Right cardiac atrium (tissue), 5 donors: ENCODE results near the gene FCER2. TPM values are rescaled to one million over a fixed set of nuclear protein-coding genes. Genes with fewer than 3 reads are reported as not detected.
A peak's percentile ranks its signal among the peaks of the same experiment; 100 is the strongest.
"Not testable (repeated sequence)": the region's sequence is repeated elsewhere in the genome, so short reads cannot be mapped to it uniquely, and the experiment has no call there.

Experiments used
- ATAC-seq, 2 donors: fragments of 200-7000 bp; cut with Tn5 transposase; one replicate each; pipeline versions ENCODE4 v1.8.0 to v1.9.1; 2020; ENCODE audit warnings: moderate library complexity in 2 of 2, mild to moderate bottlenecking in 1 of 2
- DNase-seq, 3 donors: peaks; one replicate each; pipeline ENCODE4 v3.0.0-alpha.2; 2020
- H3K27ac ChIP-seq: one replicate; pipeline ENCODE4 v1.5.1; 2013; ENCODE audit warnings: mild to moderate bottlenecking, low read length, control low read depth, moderate library complexity
- H3K27me3 ChIP-seq: one replicate; pipeline ENCODE4 v1.6.1; 2013; ENCODE audit not compliant: control insufficient read depth, insufficient read depth
- H3K4me1 ChIP-seq: one replicate; pipeline ENCODE4 v1.6.1; 2013; ENCODE audit warnings: low read length; ENCODE audit not compliant: control insufficient read depth, insufficient read depth
- H3K4me3 ChIP-seq: one replicate; pipeline ENCODE4 v1.5.1; 2013; ENCODE audit warnings: low read length, control low read depth
- H3K9me3 ChIP-seq: one replicate; pipeline ENCODE4 v1.6.1; 2013; ENCODE audit warnings: low read length; ENCODE audit not compliant: control insufficient read depth
- WGBS: extraction: QIAGEN DNeasy Blood & Tissue Kit; methylation state at CpG from one replicate; pipeline ENCODE4 v1.1.7; 2013; 5-methylcytosine and 5-hydroxymethylcytosine counted together
- intact Hi-C, 4 donors: fragments of 100-400 bp; cut with DNase I; formaldehyde crosslinking; loops; one replicate each; pipeline versions ENCODE4 v1.11.0 to v1.14.0; 2022 to 2023
- long read RNA-seq, 4 donors: library from polyadenylated mRNA; unstranded; transcript quantifications; one replicate each; pipeline ENCODE4 v2.0.0, GENCODE V29; 2020 to 2021
- polyA plus RNA-seq: library from polyadenylated mRNA; stranded (reverse); fragments of 200-250 nt; gene quantifications from one replicate; pipeline ENCODE4 v1.2.3, GENCODE V29; 2013
- total RNA-seq, 4 donors: library from RNA; stranded (reverse); fragmentation: NEBNext Ultra II Directional; extraction: Animal tissue kit (Norgen Biotek cat#: 25700); gene quantifications; one replicate each; pipeline ENCODE4 v1.2.1, GENCODE V29; 2021
- donor health status: healthy with polysubstance abuse.
- donor health status: DM: no; HTN: yes; CAD: no.
- donor health status: DM: no; HTN: no; CAD: no.
- donor health status: DM: no; HTN: yes; CAD: no; lungs with severe emphysema.
- donor health status: DM: yes; HTN: yes; CAD: no.

FCER2 gene, protein sequence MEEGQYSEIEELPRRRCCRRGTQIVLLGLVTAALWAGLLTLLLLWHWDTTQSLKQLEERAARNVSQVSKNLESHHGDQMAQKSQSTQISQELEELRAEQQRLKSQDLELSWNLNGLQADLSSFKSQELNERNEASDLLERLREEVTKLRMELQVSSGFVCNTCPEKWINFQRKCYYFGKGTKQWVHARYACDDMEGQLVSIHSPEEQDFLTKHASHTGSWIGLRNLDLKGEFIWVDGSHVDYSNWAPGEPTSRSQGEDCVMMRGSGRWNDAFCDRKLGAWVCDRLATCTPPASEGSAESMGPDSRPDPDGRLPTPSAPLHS
- total RNA-seq (not detected), polyA plus RNA-seq (0.09 TPM)
- long read RNA-seq, donor 1: 0 reads
- long read RNA-seq, donor 2: 0 reads
- long read RNA-seq, donor 3: 0 reads
- long read RNA-seq, donor 4: 0 reads

- DNase-seq (no peak), ATAC-seq (no peak)
- Histone ChIP-seq H3K4me1 (no peaks in the 10 kb centered on the region), H3K9me3 (no peaks in the 10 kb centered on the region), H3K27me3 (no peaks in the 10 kb centered on the region), H3K27ac (no peak within 1 kb of the TSS), H3K4me3 (no peak within 1 kb of the TSS)
- intact Hi-C loops: no loop called here
- 57% methylated on average over 20 of the region's 20 CpGs for WGBS
Measured at GRCh38 chr19:7701654-7702457, at the start of gene FCER2. FCER2 (minus strand) TSS chr19:7702131; CDS start chr19:7699760, 2,371 bp downstream.

- no peaks in the 10 kb centered on the region for H3K4me1 ChIP-seq
- H3K27me3 ChIP-seq: no peaks in the 10 kb centered on the region
- H3K27ac ChIP-seq: no peak overlapping the region
- no peak overlapping the region for H3K4me3 ChIP-seq
- peaks cover 2% of the 10 kb centered on the region for H3K9me3 ChIP-seq
- WGBS: 68% methylated on average over 12 of the region's 12 CpGs
- intact Hi-C loops: no loop called here
- ATAC-seq (no peak), DNase-seq (no peak)
Measured at GRCh38 chr19:7751157-7751783, 49.3 kb upstream of the FCER2 start.

GRCh38 chr19:7748756-7749155 lies 46.8 kb upstream of the FCER2 start:
- Histone ChIP-seq H3K4me3 (no peak overlapping the region), H3K9me3 (no peaks in the 10 kb centered on the region), H3K4me1 (no peaks in the 10 kb centered on the region), H3K27ac (no peak overlapping the region), H3K27me3 (no peaks in the 10 kb centered on the region)
- DNase-seq: no peak
- WGBS: 28% methylated on average over 4 of the region's 4 CpGs
- intact Hi-C loops: no loop called here
- ATAC-seq: no peak

DNA sequence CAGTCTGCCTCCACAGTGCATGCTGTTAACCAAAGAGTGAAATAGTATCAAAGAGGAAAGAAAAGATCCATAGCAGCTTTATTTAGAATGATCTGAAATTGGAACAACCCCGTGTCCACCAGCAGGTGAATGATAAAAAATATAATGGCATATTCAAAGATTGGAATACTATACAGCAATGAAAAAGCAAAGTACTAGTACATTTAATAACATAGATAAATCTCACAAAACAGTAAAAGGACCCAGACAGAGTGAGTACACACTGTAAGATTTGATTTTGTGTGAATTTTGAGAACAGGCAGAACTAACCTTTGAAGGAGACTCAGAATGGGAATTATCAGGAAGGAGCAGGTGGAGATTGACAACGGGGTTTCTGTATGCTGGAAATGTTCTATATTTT lies 46.2 kb upstream of the FCER2 start:
- H3K27ac ChIP-seq: no peak overlapping the region
- no peaks in the 10 kb centered on the region for H3K4me1 ChIP-seq
- H3K4me3 ChIP-seq: no peak overlapping the region
- H3K9me3 ChIP-seq: no peaks in the 10 kb centered on the region
- ATAC-seq (no peak), DNase-seq (no peak)
- no peaks in the 10 kb centered on the region for H3K27me3 ChIP-seq
- 62% methylated on average over 2 of the region's 2 CpGs for WGBS
- intact Hi-C loops: no loop called here

DNA sequence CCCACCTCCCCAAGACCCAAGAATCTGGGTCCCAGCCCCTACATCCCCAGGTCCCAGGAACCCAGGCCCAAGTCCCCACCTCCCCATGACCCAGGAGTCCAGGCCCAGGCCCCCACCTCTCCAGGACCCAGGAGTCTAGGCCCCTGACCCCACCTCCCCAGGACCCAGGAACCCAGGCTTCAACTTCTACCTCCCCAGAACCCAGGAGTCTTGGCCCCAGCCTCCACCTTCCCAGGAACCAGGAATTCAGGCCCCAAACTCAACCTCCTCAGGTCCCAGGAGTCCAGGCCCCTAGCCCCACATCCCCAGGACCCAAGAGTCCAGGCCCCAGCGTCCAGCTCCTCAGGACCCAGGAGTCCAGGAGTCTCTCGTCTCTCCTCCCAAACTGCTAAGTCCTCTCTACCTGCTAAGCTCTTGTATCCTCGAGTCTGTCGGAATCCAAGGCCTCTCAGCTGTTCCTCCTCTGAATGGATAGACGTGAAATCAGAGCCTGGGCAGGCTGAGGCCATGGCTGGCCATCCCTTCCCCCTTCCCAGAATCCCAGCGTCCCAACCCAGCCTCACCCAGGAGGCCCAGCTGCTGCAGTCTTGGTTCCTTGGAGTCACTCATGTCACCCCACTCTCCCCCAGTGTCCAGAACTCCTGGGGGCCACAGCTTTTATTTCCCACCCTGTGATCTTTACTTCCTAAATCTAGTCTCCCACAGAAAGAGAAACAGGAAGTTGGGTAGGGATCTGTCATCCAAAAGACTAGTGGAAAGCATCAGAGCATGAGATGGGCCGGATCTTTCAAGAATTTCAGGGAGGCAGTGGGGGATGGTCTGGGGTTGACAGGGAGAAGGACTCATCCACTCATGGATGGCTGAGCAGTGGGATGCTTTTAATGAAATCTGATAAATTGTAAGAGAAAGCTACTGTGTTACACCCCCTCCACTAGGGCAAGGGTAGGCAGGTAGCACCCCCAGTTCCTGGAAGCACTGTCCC lies 45.3 kb upstream of the FCER2 start, which contains the start of gene CD209:
Gene CD209 (minus strand): TSS at position 632 of the 982 bp plus-strand sequence. CDS start 23 bp downstream, at position 609.
- Histone ChIP-seq H3K9me3 (no peaks in the 10 kb centered on the region), H3K27ac (no peak within 1 kb of the TSS), H3K4me3 (peak within 1 kb of the TSS; percentile 12), H3K27me3 (no peaks in the 10 kb centered on the region), H3K4me1 (no peaks in the 10 kb centered on the region)
- WGBS: 53% methylated on average over 7 of the region's 7 CpGs
- DNase-seq: no peak
- intact Hi-C loops: no loop called here
- peak; percentile 24 to 36 for ATAC-seq

DNA sequence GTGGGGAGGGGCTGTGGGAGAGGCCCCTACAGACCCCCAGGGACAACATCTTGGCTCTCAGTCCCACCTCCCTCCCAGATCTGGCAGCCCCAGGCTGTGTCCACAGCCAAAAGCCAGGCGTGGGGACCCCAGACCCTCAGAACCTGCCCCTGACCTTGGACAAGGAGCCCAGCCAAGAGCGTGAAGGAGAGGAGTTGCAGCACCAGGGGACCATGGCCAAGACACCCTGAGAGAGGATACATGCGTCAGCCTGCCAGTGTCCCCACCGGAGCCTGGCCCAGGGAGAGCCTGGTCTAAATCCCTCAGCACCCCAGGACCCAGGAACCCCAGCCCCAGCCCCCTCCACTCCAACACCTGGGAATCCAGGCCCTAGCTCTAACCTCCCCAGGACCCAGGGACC lies 44.4 kb upstream of the FCER2 start:
- DNase-seq, H3K27ac ChIP-seq, H3K4me3 ChIP-seq, H3K4me1 ChIP-seq, H3K27me3 ChIP-seq, ATAC-seq, intact Hi-C loops, H3K9me3 ChIP-seq: not testable (repeated sequence)
- WGBS: 54% methylated on average over 4 of the region's 4 CpGs

GRCh38 chr19:7744871-7745650 lies 43.1 kb upstream of the FCER2 start:
- no peak overlapping the region for H3K4me3 ChIP-seq

GRCh38 chr19:7744199-7744786 lies 42.4 kb upstream of the FCER2 start:
- Histone ChIP-seq H3K4me3 (no peak overlapping the region), H3K27ac (no peak overlapping the region), H3K27me3 (no peaks in the 10 kb centered on the region), H3K4me1 (no peaks in the 10 kb centered on the region), H3K9me3 (no peaks in the 10 kb centered on the region)
- DNase-seq (no peak), ATAC-seq (no peak)
- intact Hi-C loops: no loop called here
- 65% methylated on average over 5 of the region's 5 CpGs for WGBS

More at GRCh38 chr19:7744871-7745650, 43.1 kb upstream of the FCER2 start:
- Histone ChIP-seq H3K27me3 (no peaks in the 10 kb centered on the region), H3K27ac (no peak overlapping the region), H3K9me3 (no peaks in the 10 kb centered on the region), H3K4me1 (no peaks in the 10 kb centered on the region)
- WGBS: 75% methylated on average over 12 of the region's 12 CpGs
- DNase-seq (no peak), ATAC-seq (no peak)
- intact Hi-C loops: no loop called here

- WGBS: 67% methylated on average over 2 of the region's 2 CpGs
- no peaks in the 10 kb centered on the region for H3K4me1 ChIP-seq
Measured at GRCh38 chr19:7743425-7743841, 41.5 kb upstream of the FCER2 start.

More at GRCh38 chr19:7743425-7743841, 41.5 kb upstream of the FCER2 start:
- H3K27me3 ChIP-seq: no peaks in the 10 kb centered on the region
- intact Hi-C loops: no loop called here
- DNase-seq (no peak), ATAC-seq (no peak)
- H3K9me3 ChIP-seq: no peaks in the 10 kb centered on the region
- H3K4me3 ChIP-seq: no peak overlapping the region
- no peak overlapping the region for H3K27ac ChIP-seq
